ENCODE data around the gene PRKAG2.

DNA sequence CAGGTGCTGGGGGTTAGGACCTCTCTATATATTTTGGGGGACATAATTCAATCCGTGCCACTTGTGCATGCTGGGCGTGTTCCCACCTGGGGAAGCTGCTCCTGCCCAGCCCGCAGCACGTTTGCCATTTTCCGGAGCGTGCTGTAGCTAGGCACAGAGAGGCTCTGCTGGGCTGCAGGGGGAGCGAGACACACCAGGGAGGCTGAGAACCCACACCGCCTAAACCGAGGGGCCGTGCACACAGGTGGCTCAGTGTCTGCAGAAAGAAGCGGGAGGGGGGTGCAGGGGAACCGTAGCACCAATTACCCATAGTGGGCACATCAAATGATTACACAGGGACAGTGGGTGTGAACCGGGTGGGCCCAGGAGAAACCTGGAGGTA lies 27.0 kb downstream of the PRKAG2 start:
- TF ChIP-seq, protein P1, sequence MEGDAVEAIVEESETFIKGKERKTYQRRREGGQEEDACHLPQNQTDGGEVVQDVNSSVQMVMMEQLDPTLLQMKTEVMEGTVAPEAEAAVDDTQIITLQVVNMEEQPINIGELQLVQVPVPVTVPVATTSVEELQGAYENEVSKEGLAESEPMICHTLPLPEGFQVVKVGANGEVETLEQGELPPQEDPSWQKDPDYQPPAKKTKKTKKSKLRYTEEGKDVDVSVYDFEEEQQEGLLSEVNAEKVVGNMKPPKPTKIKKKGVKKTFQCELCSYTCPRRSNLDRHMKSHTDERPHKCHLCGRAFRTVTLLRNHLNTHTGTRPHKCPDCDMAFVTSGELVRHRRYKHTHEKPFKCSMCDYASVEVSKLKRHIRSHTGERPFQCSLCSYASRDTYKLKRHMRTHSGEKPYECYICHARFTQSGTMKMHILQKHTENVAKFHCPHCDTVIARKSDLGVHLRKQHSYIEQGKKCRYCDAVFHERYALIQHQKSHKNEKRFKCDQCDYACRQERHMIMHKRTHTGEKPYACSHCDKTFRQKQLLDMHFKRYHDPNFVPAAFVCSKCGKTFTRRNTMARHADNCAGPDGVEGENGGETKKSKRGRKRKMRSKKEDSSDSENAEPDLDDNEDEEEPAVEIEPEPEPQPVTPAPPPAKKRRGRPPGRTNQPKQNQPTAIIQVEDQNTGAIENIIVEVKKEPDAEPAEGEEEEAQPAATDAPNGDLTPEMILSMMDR (IDR thresholded peaks at IDR 0.05), result no peak
- no peak for TF ChIP-seq POLR2A (IDR thresholded peaks at IDR 0.05)

All from Peyer's patch (tissue), 4 donors.